WTC11 (cell line): Measurements from ENCODE around the gene HSPG2. TPM values are rescaled to one million over a fixed set of nuclear protein-coding genes. Genes with fewer than 3 reads are reported as not detected.

Experiments used
- ATAC-seq: fragments of 200-7000 bp; cut with Tn5 transposase; 2 replicates; pipeline ENCODE4 v1.10.0; 2021; ENCODE audit warnings: mild to moderate bottlenecking, moderate library complexity
- CTCF ChIA-PET: fragments of 300-600 bp; sonication (Branson Sonifier 250); formaldehyde crosslinking; loops from one replicate; lab custom pipeline; 2021; ENCODE audit warnings: antibody characterized with exemption; lab: Charles Lee
- POLR2A ChIA-PET: fragments of 350-600 bp; sonication (Branson Sonifier 250); formaldehyde crosslinking; loops from one replicate; lab custom pipeline; 2021; ENCODE audit warnings: antibody characterized with exemption; lab: Charles Lee
- DNase-seq: peaks from one replicate; pipeline ENCODE4 v3.0.0; 2021; ENCODE audit warnings: low spot score
- H3K27ac Mint-ChIP-seq: 2 replicates; pipeline ENCODE4 v1.8.0; 2021; ENCODE audit warnings: mixed read lengths
- H3K27me3 Mint-ChIP-seq: 2 replicates; pipeline ENCODE4 v1.8.0; 2021; ENCODE audit warnings: low read depth, mild to moderate bottlenecking, moderate library complexity, mixed read lengths
- H3K36me3 Mint-ChIP-seq: 2 replicates; pipeline ENCODE4 v1.8.0; 2021; ENCODE audit warnings: mixed read lengths
- H3K4me1 Mint-ChIP-seq: 2 replicates; pipeline ENCODE4 v1.8.0; 2022; ENCODE audit warnings: mixed read lengths
- H3K4me3 Mint-ChIP-seq: 2 replicates; pipeline ENCODE4 v1.8.0; 2021; ENCODE audit warnings: mild to moderate bottlenecking, moderate library complexity, mixed read lengths
- H3K9me3 Mint-ChIP-seq: 2 replicates; pipeline ENCODE4 v1.8.0; 2021; ENCODE audit warnings: mixed read lengths
- ARID4B ChIP-seq: sonication (generic); formaldehyde crosslinking; IDR thresholded peaks from 2 replicates; pipeline ENCODE4 v1.8.0; 2023; ENCODE audit warnings: missing genetic modification reagents, mild to moderate bottlenecking, borderline replicate concordance
- ATF6 ChIP-seq: sonication (generic); formaldehyde crosslinking; IDR thresholded peaks from 2 replicates; pipeline ENCODE4 v1.8.1; 2023; ENCODE audit warnings: mild to moderate bottlenecking, missing genetic modification reagents
- CBFB ChIP-seq: sonication (generic); formaldehyde crosslinking; IDR thresholded peaks from 2 replicates; pipeline ENCODE4 v1.8.1; 2022; ENCODE audit warnings: mild to moderate bottlenecking, low read depth, missing genetic modification reagents
- CTCF ChIP-seq: fragments of 200-600 bp; IDR thresholded peaks from 2 replicates; pipeline ENCODE4 v1.8.0; 2022; ENCODE audit warnings: antibody characterized with exemption
- EMX1 ChIP-seq: fragments of 250-450 bp; sonication (Bioruptor Pico); IDR thresholded peaks from 2 replicates; pipeline ENCODE4 v1.8.0; 2021; ENCODE audit warnings: mild to moderate bottlenecking
- FOXJ3 ChIP-seq: sonication (generic); formaldehyde crosslinking; IDR thresholded peaks from 2 replicates; pipeline ENCODE4 v1.9.0; 2021; ENCODE audit warnings: missing genetic modification reagents, mild to moderate bottlenecking, borderline replicate concordance
- FOXK1 ChIP-seq: sonication (generic); formaldehyde crosslinking; IDR thresholded peaks from 2 replicates; pipeline ENCODE4 v1.8.0; 2022; ENCODE audit warnings: mild to moderate bottlenecking, moderate library complexity, missing genetic modification reagents
- GABPB1 ChIP-seq: sonication (generic); formaldehyde crosslinking; IDR thresholded peaks from 2 replicates; pipeline ENCODE4 v1.8.1; 2023; ENCODE audit warnings: mild to moderate bottlenecking, missing genetic modification reagents
- IRF2 ChIP-seq: sonication (generic); formaldehyde crosslinking; IDR thresholded peaks from 2 replicates; pipeline ENCODE4 v1.8.0; 2022; ENCODE audit warnings: low read depth, missing genetic modification reagents, borderline replicate concordance
- MXD4 ChIP-seq: fragments of 250-450 bp; sonication (Bioruptor Pico); IDR thresholded peaks from 2 replicates; pipeline ENCODE4 v1.8.0; 2021; ENCODE audit warnings: mild to moderate bottlenecking, moderate library complexity, borderline replicate concordance
- TCF7 ChIP-seq: sonication (generic); formaldehyde crosslinking; IDR thresholded peaks from 2 replicates; pipeline ENCODE4 v1.8.0; 2022; ENCODE audit warnings: mild to moderate bottlenecking, low read depth, missing genetic modification reagents, moderate library complexity
- TEAD4 ChIP-seq: sonication (generic); formaldehyde crosslinking; IDR thresholded peaks from 2 replicates; pipeline ENCODE4 v1.8.0; 2022; ENCODE audit warnings: mild to moderate bottlenecking, missing genetic modification reagents
- ZNF317 ChIP-seq: sonication (generic); formaldehyde crosslinking; IDR thresholded peaks from 2 replicates; pipeline ENCODE4 v1.8.1; 2023; ENCODE audit warnings: low read depth, mild to moderate bottlenecking, moderate library complexity, missing genetic modification reagents, borderline replicate concordance
- ZNF532 ChIP-seq: fragments of 250-450 bp; sonication (Bioruptor Pico); IDR thresholded peaks from 2 replicates; pipeline ENCODE4 v1.9.0; 2021; ENCODE audit warnings: mild to moderate bottlenecking, borderline replicate concordance
- total RNA-seq: library from RNA; stranded (reverse); gene quantifications from 3 replicates; pipeline ENCODE4 v1.2.3, GENCODE V29; 2021

Gene HSPG2
- total RNA-seq, 1 experiment from 2014 or later: 120 TPM

GRCh38 chr1:21894034-21894881 is 42.9 kb downstream of the HSPG2 start:
- POLR2A ChIA-PET: no interaction called here
- H3K4me3 Mint-ChIP-seq: no peak overlapping the region
- peaks cover 17% of the 10 kb centered on the region for H3K4me1 Mint-ChIP-seq
- TF ChIP-seq CTCF (no peak), EMX1 (CRISPR knock-in tag) (no peak), FOXJ3 (no peak), ZNF317 (no peak)
- peaks cover 4% of the 10 kb centered on the region for H3K36me3 Mint-ChIP-seq
- peak overlapping the region; percentile 81 for H3K27ac Mint-ChIP-seq
- H3K27me3 Mint-ChIP-seq: no peaks in the 10 kb centered on the region
- no peak for DNase-seq
- CTCF ChIA-PET: no interaction called here
- no peak for ATAC-seq
- no peaks in the 10 kb centered on the region for H3K9me3 Mint-ChIP-seq

GRCh38 chr1:21893046-21893805 is 43.9 kb downstream of the HSPG2 start:
- no peak for DNase-seq
- CTCF ChIA-PET: no interaction called here
- peaks cover 10% of the 10 kb centered on the region for H3K4me1 Mint-ChIP-seq
- no peak for ATAC-seq
- TF ChIP-seq TCF7 (CRISPR knock-in tag) (no peak), FOXK1 (CRISPR knock-in tag) (no peak), CBFB (CRISPR knock-in tag) (no peak), IRF2 (CRISPR knock-in tag) (no peak), ZNF317 (no peak)
- peaks cover 8% of the 10 kb centered on the region for H3K36me3 Mint-ChIP-seq
- H3K27ac Mint-ChIP-seq: peak overlapping the region; percentile 81; the same call in 1 of the 2 replicates
- H3K27me3 Mint-ChIP-seq: no peaks in the 10 kb centered on the region
- no peaks in the 10 kb centered on the region for H3K9me3 Mint-ChIP-seq
- H3K4me3 Mint-ChIP-seq: no peak overlapping the region
- POLR2A ChIA-PET: no interaction called here

GRCh38 chr1:21891621-21892479 is 45.3 kb downstream of the HSPG2 start:
- no peak overlapping the region for H3K4me3 Mint-ChIP-seq
- no peak overlapping the region for H3K27ac Mint-ChIP-seq
- POLR2A ChIA-PET: no interaction called here
- peaks cover 8% of the 10 kb centered on the region for H3K36me3 Mint-ChIP-seq
- CTCF ChIA-PET: no interaction called here
- no peaks in the 10 kb centered on the region for H3K9me3 Mint-ChIP-seq
- no peak for DNase-seq
- H3K4me1 Mint-ChIP-seq: peaks cover 5% of the 10 kb centered on the region
- ATAC-seq: no peak
- H3K27me3 Mint-ChIP-seq: no peaks in the 10 kb centered on the region
- TF ChIP-seq TEAD4 (CRISPR knock-in tag) (no peak), ARID4B (CRISPR knock-in tag) (no peak), GABPB1 (no peak), FOXK1 (CRISPR knock-in tag) (no peak), MXD4 (no peak), ZNF532 (CRISPR knock-in tag) (no peak), EMX1 (CRISPR knock-in tag) (no peak), ATF6 (CRISPR knock-in tag) (no peak)
